IMR-90 (cell line): ENCODE results near the gene BACE1-AS.

Source experiments
- BHLHE40 ChIP-seq: fragments of 150-350 bp; IDR thresholded peaks from 2 replicates; pipeline ENCODE4 v1.6.1; 2016; ENCODE audit warnings: mild to moderate bottlenecking, low read depth, low read length
- CEBPB ChIP-seq: IDR thresholded peaks from 2 replicates; pipeline ENCODE4 v1.6.1; 2012; ENCODE audit warnings: low read depth, low read length, improper control_type of control experiment
- FOS ChIP-seq: fragments of 150-350 bp; IDR thresholded peaks from 2 replicates; pipeline ENCODE4 v1.6.1; 2016; ENCODE audit warnings: low read depth, low read length
- MAFK ChIP-seq: IDR thresholded peaks from 2 replicates; pipeline ENCODE4 v1.6.1; 2012; ENCODE audit warnings: low read depth, low read length, improper control_type of control experiment
- NFE2L2 ChIP-seq: fragments of 150-350 bp; IDR thresholded peaks from 2 replicates; pipeline ENCODE4 v1.6.1; 2016; ENCODE audit warnings: low read depth, mild to moderate bottlenecking, low read length
- POLR2A ChIP-seq: IDR thresholded peaks from 2 replicates; pipeline ENCODE4 v1.6.1; 2012; ENCODE audit warnings: mild to moderate bottlenecking, low read depth, low read length
- RAD21 ChIP-seq: IDR thresholded peaks from 2 replicates; pipeline ENCODE4 v1.6.1; 2012; ENCODE audit warnings: low read length, improper control_type of control experiment
- RCOR1 ChIP-seq: IDR thresholded peaks from 2 replicates; pipeline ENCODE4 v1.6.1; 2012; ENCODE audit warnings: mild to moderate bottlenecking, low read length, improper control_type of control experiment; ENCODE audit not compliant: insufficient replicate concordance
- SMC3 ChIP-seq: fragments of 150-350 bp; IDR thresholded peaks from 2 replicates; pipeline ENCODE4 v1.6.1; 2016; ENCODE audit warnings: low read depth, mild to moderate bottlenecking, antibody characterized with exemption, low read length, moderate library complexity
- TF ChIP-seq, protein P1 (sequence below): conservative IDR thresholded peaks from 2 replicates; pipeline ENCODE4 v1.5.1; 2012; ENCODE audit warnings: mild to moderate bottlenecking, low read depth, low read length, improper control_type of control experiment
- TF ChIP-seq, protein P2 (sequence below): fragments of 150-350 bp; IDR thresholded peaks from 2 replicates; pipeline ENCODE4 v1.6.1; 2017; ENCODE audit warnings: mild to moderate bottlenecking, antibody characterized with exemption, low read length, low read depth
- TF ChIP-seq, protein P3 (sequence below): fragments of 150-350 bp; IDR thresholded peaks from 2 replicates; pipeline ENCODE4 v1.6.1; 2016; ENCODE audit warnings: low read depth, mild to moderate bottlenecking, low read length, moderate library complexity, borderline replicate concordance

DNA sequence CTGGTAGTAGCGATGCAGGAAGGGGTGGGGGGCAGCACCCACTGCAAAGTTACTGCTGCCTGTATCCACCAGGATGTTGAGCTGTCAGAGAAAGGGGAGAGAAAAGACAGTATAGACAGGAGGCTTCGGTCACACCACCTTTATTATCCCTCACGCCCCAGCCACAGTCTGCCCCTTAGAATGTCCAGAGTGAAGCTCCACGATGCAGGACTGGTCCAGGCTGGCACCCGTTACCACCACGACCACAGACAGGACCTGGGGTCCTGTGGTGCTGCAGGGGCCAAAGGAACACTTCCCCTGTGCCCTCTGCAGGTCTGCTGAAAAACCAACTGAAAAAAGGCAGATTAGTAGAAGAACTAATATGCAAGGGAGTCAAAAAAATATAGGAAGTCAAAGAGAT lies 5.7 kb downstream of the BACE1-AS start:
- TF ChIP-seq, protein P1, sequence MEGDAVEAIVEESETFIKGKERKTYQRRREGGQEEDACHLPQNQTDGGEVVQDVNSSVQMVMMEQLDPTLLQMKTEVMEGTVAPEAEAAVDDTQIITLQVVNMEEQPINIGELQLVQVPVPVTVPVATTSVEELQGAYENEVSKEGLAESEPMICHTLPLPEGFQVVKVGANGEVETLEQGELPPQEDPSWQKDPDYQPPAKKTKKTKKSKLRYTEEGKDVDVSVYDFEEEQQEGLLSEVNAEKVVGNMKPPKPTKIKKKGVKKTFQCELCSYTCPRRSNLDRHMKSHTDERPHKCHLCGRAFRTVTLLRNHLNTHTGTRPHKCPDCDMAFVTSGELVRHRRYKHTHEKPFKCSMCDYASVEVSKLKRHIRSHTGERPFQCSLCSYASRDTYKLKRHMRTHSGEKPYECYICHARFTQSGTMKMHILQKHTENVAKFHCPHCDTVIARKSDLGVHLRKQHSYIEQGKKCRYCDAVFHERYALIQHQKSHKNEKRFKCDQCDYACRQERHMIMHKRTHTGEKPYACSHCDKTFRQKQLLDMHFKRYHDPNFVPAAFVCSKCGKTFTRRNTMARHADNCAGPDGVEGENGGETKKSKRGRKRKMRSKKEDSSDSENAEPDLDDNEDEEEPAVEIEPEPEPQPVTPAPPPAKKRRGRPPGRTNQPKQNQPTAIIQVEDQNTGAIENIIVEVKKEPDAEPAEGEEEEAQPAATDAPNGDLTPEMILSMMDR: no peak
- TF ChIP-seq RCOR1 (no peak), SMC3 (no peak), CEBPB (no peak), MAFK (no peak), POLR2A (no peak), FOS (no peak), BHLHE40 (no peak), RAD21 (no peak), NFE2L2 (no peak)
- TF ChIP-seq, protein P2, sequence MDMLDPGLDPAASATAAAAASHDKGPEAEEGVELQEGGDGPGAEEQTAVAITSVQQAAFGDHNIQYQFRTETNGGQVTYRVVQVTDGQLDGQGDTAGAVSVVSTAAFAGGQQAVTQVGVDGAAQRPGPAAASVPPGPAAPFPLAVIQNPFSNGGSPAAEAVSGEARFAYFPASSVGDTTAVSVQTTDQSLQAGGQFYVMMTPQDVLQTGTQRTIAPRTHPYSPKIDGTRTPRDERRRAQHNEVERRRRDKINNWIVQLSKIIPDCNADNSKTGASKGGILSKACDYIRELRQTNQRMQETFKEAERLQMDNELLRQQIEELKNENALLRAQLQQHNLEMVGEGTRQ: no peak
- TF ChIP-seq, protein P3, sequence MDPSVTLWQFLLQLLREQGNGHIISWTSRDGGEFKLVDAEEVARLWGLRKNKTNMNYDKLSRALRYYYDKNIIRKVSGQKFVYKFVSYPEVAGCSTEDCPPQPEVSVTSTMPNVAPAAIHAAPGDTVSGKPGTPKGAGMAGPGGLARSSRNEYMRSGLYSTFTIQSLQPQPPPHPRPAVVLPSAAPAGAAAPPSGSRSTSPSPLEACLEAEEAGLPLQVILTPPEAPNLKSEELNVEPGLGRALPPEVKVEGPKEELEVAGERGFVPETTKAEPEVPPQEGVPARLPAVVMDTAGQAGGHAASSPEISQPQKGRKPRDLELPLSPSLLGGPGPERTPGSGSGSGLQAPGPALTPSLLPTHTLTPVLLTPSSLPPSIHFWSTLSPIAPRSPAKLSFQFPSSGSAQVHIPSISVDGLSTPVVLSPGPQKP: no peak
